GM12891 (cell line): ENCODE data around the gene ZNF469.

Source experiments
- DNase-seq: peaks from one replicate; pipeline ENCODE4 v3.0.0; 2011; ENCODE audit warnings: low spot score; ENCODE audit not compliant: insufficient read length
- FAIRE-seq: peaks from 2 replicates; lab custom pipeline; 2011; peaks lifted over from hg19 to GRCh38; lab: Jason Lieb, UNC
- PAX5 ChIP-seq: IDR thresholded peaks from 2 replicates; pipeline ENCODE4 v1.6.1; 2011; ENCODE audit warnings: low read length, moderate library complexity, mild to moderate bottlenecking; ENCODE audit not compliant: insufficient read depth, severe bottlenecking
- POLR2A ChIP-seq: IDR thresholded peaks from 2 replicates; pipeline ENCODE4 v1.6.1; 2011; ENCODE audit warnings: low read depth, low read length, control low read depth
- POLR2AphosphoS5 ChIP-seq: IDR thresholded peaks from 2 replicates; pipeline ENCODE4 v1.6.1; 2011; ENCODE audit warnings: low read depth, low read length, control low read depth
- POU2F2 ChIP-seq: IDR thresholded peaks from 2 replicates; pipeline ENCODE4 v1.6.1; 2011; ENCODE audit warnings: low read depth, mild to moderate bottlenecking, control low read depth, low read length, moderate library complexity
- SPI1 ChIP-seq: IDR thresholded peaks from 2 replicates; pipeline ENCODE4 v1.6.1; 2011; ENCODE audit warnings: low read depth, low read length, control low read depth
- TAF1 ChIP-seq: IDR thresholded peaks from 2 replicates; pipeline ENCODE4 v1.6.1; 2011; ENCODE audit warnings: low read depth, low read length, control low read depth

ZNF469 gene

GRCh38 chr16:88383401-88384221, 852 bp downstream of the ZNF469 start:
- DNase-seq = no peak
- no peak for FAIRE-seq
- TF ChIP-seq POU2F2 (no peak), PAX5 (no peak), TAF1 (no peak), SPI1 (no peak), POLR2A (no peak), POLR2AphosphoS5 (no peak)

DNA sequence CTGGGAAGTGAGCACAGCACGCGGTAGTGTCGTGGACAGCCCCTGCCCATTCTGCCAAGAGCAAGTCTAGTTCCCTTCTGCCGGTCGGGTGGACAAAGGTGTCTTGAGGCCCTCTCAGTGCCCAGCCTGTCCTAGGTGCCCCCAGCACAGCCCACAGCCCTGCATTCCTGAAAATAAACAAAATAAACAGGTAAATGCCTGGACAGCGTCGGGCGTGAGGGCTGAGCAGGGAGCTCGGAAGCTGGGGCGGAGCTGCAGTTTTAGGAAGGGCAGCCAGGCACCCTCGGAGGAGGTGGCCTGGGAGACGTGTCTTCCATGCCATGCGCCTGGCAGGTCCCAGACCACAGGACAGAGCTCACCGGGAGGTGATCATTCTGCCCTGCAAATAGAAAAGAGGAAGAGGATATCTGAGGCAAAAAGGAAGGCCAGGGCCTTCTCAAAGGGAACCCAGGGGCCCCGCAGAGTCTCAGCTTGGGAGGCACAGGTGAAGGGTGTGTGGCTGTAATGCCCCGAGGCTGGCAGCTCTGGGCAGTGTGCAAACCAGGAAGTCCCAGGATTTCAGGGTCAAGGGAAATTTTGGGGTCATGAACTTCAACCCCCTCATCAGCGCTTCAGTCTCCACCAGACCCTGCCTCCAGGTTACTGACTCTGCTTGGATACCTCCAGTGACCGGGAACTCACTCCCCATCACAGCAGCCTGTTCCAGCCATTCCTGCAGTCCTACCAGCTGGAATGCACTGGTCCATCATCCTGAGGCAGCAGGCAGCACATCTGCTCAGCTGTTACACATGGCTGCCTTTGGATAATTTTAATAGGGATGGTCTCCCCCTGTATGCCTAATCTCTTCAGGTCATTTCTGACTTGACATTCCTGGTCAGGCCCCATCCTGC, 1.7 kb downstream of the ZNF469 start:
- no peak for TF ChIP-seq POU2F2
- no peak for TF ChIP-seq POLR2A
- TF ChIP-seq PAX5 = no peak
- no peak for TF ChIP-seq SPI1
- TF ChIP-seq POLR2AphosphoS5 = no peak
- no peak for TF ChIP-seq TAF1
- DNase-seq = no peak
- FAIRE-seq = no peak

DNA sequence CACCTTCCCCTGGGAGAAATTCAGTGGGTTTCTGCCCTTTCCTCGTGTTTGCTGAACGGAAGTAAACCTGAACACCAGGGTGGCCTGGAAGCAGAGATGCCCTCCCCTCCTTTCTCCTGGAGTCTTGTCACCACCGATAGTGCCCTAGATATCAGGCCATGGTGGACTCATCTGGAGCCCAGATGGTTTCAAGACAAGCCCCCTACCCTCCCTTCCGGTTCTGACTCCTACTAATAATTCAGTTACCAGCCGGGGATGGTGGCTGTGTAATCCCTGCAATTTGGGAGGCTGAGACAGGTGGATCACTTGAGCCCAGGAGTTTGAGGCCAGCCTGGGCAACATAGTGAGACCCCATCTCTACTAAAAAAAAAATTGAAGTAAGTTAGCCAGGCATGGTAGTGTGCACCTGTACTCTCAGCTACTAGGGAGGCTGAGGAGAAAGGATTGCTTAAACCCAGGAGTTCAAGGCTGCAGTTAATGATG, 2.4 kb downstream of the ZNF469 start:
- TF ChIP-seq POU2F2 = no peak
- TF ChIP-seq SPI1 = no peak
- no peak for TF ChIP-seq TAF1
- no peak for TF ChIP-seq PAX5
- no peak for TF ChIP-seq POLR2AphosphoS5
- TF ChIP-seq POLR2A = no peak
- FAIRE-seq = no peak
- no peak for DNase-seq

DNA sequence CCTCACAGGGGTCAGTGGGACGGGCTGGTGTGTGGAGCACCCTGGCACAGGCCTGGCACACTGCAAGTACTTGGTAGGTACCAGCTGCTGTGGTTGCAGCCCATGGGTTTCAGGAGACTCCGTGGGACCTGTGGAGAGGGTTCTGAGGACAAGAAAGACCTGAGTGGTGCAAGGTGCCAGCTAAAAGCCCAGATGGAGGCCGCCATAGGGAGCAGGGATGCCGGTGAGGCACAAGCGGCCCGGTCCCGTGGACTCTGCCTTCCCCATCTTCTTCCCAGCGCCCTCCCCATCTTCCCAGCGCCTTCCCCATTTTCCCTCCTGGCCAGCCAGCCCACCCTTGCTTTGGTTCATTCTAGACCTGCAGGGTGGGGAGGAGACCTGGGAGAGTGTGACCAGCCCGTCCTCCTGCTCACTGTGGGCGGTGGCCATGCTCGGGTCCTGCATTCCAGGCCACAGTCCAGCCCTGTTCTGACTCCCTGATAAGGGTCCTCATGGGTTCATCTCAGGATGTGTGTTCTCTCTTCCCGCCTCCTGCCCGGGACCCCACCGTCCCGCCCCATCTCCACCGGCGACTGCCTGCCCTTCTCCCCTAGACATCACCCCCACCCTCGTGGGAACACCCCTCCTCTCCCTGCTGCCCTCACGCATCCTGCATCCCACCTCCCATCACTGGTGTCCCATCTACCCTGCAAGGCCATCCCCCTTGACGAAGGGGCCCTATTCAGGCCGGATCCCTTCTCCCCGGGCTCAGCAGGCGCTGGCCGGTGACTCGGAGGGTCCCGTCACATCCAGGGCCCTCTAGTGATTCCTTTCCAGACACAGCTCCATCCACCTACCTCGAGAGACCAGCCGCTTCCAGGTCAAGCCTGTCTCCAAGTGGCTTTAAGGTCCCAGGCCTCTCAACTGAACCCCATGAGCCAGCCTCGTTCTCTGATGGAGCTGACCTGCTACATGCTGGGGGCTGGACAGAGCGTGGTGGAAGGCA, 3.4 kb downstream of the ZNF469 start:
- no peak for DNase-seq
- no peak for FAIRE-seq
- TF ChIP-seq POLR2A = no peak
- TF ChIP-seq POLR2AphosphoS5 = no peak
- no peak for TF ChIP-seq POU2F2
- TF ChIP-seq PAX5 = no peak
- no peak for TF ChIP-seq TAF1
- TF ChIP-seq SPI1 = no peak

DNA sequence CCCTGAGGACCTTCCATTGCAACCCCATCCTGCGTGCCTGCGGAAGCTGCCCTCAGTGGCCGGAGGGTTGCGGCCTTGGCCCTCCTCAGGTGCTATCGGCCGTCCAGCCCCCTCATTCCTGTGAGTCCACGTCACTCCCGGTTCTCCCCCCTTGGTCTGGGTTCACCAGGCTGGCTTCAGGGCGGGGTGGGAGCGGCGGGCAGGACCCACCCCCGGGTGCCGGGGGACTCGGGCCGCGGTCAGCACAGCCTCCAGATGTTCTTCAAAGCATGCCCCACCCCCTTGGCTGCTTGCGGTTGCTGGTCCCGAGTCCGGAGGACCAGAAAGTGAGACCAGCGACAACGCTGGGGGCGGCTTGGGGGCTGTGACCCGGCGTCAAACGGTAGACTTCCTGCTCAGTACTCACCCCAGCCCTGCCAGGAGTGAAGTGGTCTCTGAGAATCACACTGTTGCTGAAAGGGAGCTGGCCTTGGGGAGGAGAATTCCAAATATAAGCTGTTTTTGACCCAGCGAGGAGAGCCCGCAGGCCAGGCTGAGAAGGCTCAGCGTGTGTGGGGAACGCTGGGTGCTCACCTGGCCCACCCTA, 4.5 kb downstream of the ZNF469 start:
- DNase-seq (no peak), FAIRE-seq (no peak)
- TF ChIP-seq PAX5 (no peak), TAF1 (no peak), POLR2A (no peak), SPI1 (no peak), POU2F2 (no peak), POLR2AphosphoS5 (no peak)

DNA sequence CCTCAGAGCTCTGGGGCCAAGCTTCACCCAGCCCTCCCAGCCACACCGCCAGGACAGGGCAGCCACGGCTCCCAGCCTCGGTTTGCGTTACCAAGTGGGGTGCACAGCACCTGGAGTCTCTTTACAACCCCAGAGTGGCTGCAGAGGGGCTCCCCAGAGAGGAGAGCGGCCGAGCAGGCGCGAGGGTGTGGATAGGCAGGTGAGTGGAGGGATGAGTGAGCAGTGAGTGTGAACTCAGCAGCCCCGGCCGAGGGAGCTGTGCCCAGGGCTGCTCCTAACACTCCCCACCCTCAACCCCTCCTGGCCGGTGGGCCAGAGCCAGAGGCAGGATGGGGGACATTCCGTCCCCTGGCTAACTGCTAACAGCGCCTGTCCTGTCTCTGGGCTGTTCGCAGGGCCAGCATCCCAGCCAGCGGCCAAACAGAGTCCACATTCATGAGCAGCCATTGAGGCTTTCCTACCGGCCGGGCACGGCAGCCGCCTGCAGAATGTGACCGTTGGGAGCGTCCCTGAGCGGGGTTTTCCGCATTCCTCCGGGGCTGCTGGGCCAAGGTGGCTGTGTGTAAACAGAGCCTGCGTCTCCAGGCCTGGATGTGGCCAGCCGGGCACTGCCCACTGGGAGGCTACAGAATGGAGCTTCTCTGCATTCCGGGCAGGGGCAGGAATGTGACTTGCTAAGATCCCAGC, 5.3 kb downstream of the ZNF469 start:
- no peak for DNase-seq
- no peak for FAIRE-seq
- no peak for TF ChIP-seq SPI1
- no peak for TF ChIP-seq PAX5
- TF ChIP-seq TAF1 = no peak
- no peak for TF ChIP-seq POU2F2
- TF ChIP-seq POLR2AphosphoS5 = no peak
- TF ChIP-seq POLR2A = no peak

GRCh38 chr16:88389191-88389590, 6.4 kb downstream of the ZNF469 start:
- FAIRE-seq (no peak), DNase-seq (no peak)
- no peak for TF ChIP-seq TAF1
- TF ChIP-seq POU2F2 = no peak
- TF ChIP-seq POLR2A = no peak
- no peak for TF ChIP-seq PAX5
- TF ChIP-seq SPI1 = no peak
- no peak for TF ChIP-seq POLR2AphosphoS5
